Karpas-422 (cell line): ENCODE data around the gene SEC24C. TPM values are rescaled to one million over a fixed set of nuclear protein-coding genes. Genes with fewer than 3 reads are reported as not detected.

Experiments
- DNase-seq: peaks from one replicate; pipeline ENCODE4 v3.0.0-alpha.2; 2015
- H2AFZ ChIP-seq: fragments of 200-600 bp; sonication (generic); 2 replicates; pipeline ENCODE4 v1.6.1; 2014; ENCODE audit warnings: antibody characterized with exemption, low read length, mixed read lengths
- H3K27ac ChIP-seq: fragments of 200-600 bp; sonication (generic); 2 replicates; pipeline ENCODE4 v1.5.1; 2014; ENCODE audit warnings: mild to moderate bottlenecking, low read length, moderate library complexity
- H3K27me3 ChIP-seq: fragments of 200-600 bp; sonication (generic); 2 replicates; pipeline ENCODE4 v1.6.1; 2014; ENCODE audit warnings: low read length, mixed read lengths
- H3K36me3 ChIP-seq: fragments of 200-600 bp; sonication (generic); 2 replicates; pipeline ENCODE4 v1.6.1; 2014; ENCODE audit warnings: low read length, mixed read lengths; ENCODE audit not compliant: insufficient read depth
- H3K4me1 ChIP-seq: fragments of 200-600 bp; sonication (generic); 2 replicates; pipeline ENCODE4 v1.6.1; 2014; ENCODE audit warnings: mild to moderate bottlenecking, low read length, mixed read lengths
- H3K4me2 ChIP-seq: fragments of 200-600 bp; sonication (generic); 2 replicates; pipeline ENCODE4 v1.6.1; 2014; ENCODE audit warnings: low read length, low read depth, mild to moderate bottlenecking; ENCODE audit not compliant: poor library complexity, severe bottlenecking
- H3K4me3 ChIP-seq: fragments of 200-600 bp; sonication (generic); 2 replicates; pipeline ENCODE4 v1.5.1; 2014; ENCODE audit warnings: mild to moderate bottlenecking, antibody characterized with exemption, low read length, mixed read lengths
- H3K79me2 ChIP-seq: fragments of 200-600 bp; sonication (generic); 2 replicates; pipeline ENCODE4 v1.6.1; 2014; ENCODE audit warnings: mild to moderate bottlenecking, low read length, mixed read lengths
- H3K9ac ChIP-seq: fragments of 200-600 bp; sonication (generic); 2 replicates; pipeline ENCODE4 v1.6.0; 2014; ENCODE audit warnings: low read length
- H3K9me2 ChIP-seq: fragments of 200-600 bp; sonication (generic), shearing (Covaris generic); replicated peaks from 2 replicates; pipeline ENCODE4 v1.6.0; 2014; ENCODE audit warnings: mild to moderate bottlenecking, low read length, moderate library complexity; ENCODE audit not compliant: insufficient read depth
- H3K9me3 ChIP-seq: fragments of 300-700, 200-600 bp; sonication (generic); 2 replicates; pipeline ENCODE4 v1.6.1; 2014; ENCODE audit warnings: low read length, mixed read lengths
- H4K20me1 ChIP-seq: fragments of 200-600 bp; sonication (generic); 2 replicates; pipeline ENCODE4 v1.6.1; 2014; ENCODE audit warnings: mild to moderate bottlenecking, antibody characterized with exemption, low read length, low read depth; ENCODE audit not compliant: insufficient read depth
- total RNA-seq: library from RNA; depleted of rRNA; stranded (reverse); fragments of >200 nt; shearing (Covaris generic); gene quantifications from 2 replicates; pipeline ENCODE4 v1.2.3, GENCODE V29; 2014; ENCODE audit warnings: low replicate concordance

Gene SEC24C
- total RNA-seq, 1 experiment from 2014 or later: 84.6 TPM

DNA sequence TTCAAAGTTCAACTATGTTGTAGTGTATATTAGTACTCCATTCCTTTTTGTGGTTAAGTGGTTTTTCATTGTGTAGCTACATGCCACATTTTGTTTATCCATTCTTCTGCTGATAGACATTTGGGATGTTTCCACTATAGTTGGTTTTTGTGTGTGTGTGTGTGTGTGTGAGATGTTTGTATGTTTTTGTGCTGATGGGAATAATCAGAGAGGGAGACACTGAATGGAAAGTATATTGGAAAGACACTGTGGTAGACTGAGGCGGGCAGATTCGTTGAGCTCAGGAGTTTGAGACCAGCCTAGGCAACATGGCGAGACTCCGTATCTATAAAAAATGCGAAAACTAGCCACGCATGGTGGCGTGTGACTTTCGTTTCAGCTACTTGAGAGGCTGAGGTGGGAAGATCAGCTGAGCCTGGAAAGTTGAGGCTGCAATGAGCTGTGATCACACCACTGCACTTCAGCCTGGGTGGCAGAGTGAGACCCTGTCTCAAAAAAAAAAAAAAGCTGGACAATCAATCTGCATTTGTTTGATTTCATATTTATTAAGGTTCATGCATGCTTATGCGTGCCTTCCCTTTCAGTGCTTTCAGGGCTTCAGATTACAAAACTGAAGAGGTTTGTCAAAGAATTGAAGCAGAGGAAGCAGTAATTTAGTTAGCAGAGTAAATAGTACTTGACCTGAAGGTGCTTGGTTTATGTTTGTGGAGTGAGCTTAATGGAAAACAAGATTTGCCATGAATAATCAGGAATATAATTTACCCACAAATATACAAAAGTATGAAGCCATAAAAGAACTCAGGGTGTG lies 14.7 kb downstream of the SEC24C start:
- no peaks in the 10 kb centered on the region for H3K27me3 ChIP-seq
- H3K27ac ChIP-seq: no peak overlapping the region
- no peak overlapping the region for H2AFZ ChIP-seq
- peaks cover 3% of the 10 kb centered on the region; the same call in 1 of the 2 replicates for H4K20me1 ChIP-seq
- H3K79me2 ChIP-seq: peaks cover 25% of the 10 kb centered on the region
- no peak overlapping the region for H3K4me2 ChIP-seq
- H3K9ac ChIP-seq: no peak overlapping the region
- DNase-seq: no peak
- H3K4me1 ChIP-seq: peaks cover 13% of the 10 kb centered on the region
- peaks cover 31% of the 10 kb centered on the region for H3K36me3 ChIP-seq
- no peaks in the 10 kb centered on the region for H3K9me2 ChIP-seq
- H3K9me3 ChIP-seq: no peaks in the 10 kb centered on the region
- H3K4me3 ChIP-seq: no peak overlapping the region

GRCh38 chr10:73759512-73760115 lies 15.4 kb downstream of the SEC24C start:
- H3K9me2 ChIP-seq: no peaks in the 10 kb centered on the region
- H3K4me1 ChIP-seq: peaks cover 13% of the 10 kb centered on the region
- H3K27me3 ChIP-seq: no peaks in the 10 kb centered on the region
- DNase-seq: no peak
- peaks cover 3% of the 10 kb centered on the region; the same call in 1 of the 2 replicates for H4K20me1 ChIP-seq
- no peak overlapping the region for H3K9ac ChIP-seq
- H3K79me2 ChIP-seq: peaks cover 25% of the 10 kb centered on the region
- no peaks in the 10 kb centered on the region for H3K9me3 ChIP-seq
- no peak overlapping the region for H3K4me2 ChIP-seq
- H2AFZ ChIP-seq: no peak overlapping the region
- H3K36me3 ChIP-seq: peaks cover 32% of the 10 kb centered on the region
- no peak overlapping the region for H3K27ac ChIP-seq
- H3K4me3 ChIP-seq: no peak overlapping the region

DNA sequence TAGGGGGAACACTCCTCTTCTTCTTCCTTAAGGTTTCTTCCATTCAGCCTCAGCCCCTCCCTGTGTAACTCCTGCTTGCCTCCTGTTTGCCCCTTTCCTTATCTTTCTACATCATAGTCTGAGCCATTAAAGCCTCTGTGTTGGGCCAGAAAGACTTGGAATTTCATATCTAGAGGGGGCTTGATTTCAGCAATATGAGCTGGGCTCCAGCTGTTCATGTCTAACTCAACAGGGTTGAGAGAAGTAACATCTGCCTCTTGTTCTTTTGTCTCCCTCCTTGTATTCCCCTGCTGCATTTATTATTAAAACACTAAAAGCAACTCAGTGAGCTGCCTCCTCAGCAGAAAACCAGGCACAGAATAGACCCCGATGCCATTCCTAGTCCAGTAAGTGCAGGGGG lies 17.6 kb downstream of the SEC24C start:
- DNase-seq: no peak
- H2AFZ ChIP-seq: no peak overlapping the region
- H3K9me3 ChIP-seq: no peaks in the 10 kb centered on the region
- no peaks in the 10 kb centered on the region for H3K9me2 ChIP-seq
- H4K20me1 ChIP-seq: peaks cover 3% of the 10 kb centered on the region; the same call in 1 of the 2 replicates
- no peak overlapping the region for H3K27ac ChIP-seq
- no peak overlapping the region for H3K9ac ChIP-seq
- no peak overlapping the region for H3K4me3 ChIP-seq
- H3K4me1 ChIP-seq: peaks cover 13% of the 10 kb centered on the region
- peaks cover 19% of the 10 kb centered on the region for H3K79me2 ChIP-seq
- H3K4me2 ChIP-seq: no peak overlapping the region
- no peaks in the 10 kb centered on the region for H3K27me3 ChIP-seq
- H3K36me3 ChIP-seq: peaks cover 38% of the 10 kb centered on the region

DNA sequence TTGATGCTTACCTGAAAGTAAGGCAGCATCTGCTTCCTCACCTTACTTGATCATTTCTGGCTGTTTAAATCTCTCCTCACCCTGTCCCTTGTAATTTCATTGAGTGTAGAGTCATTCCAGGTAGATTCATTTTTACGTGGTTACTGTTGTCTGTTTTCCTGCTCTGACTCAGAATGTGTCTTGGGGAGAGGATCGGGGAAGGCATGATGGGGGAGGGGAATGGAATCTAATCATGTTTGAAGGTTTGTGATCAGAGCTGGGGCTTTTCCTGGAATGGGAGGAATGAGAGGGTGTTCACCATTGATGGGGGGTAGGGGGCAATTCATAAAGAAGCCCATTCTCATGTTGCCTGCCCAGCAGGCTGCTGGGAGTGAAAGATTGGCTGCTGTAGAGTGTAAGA lies 18.7 kb downstream of the SEC24C start:
- peaks cover 13% of the 10 kb centered on the region for H3K4me1 ChIP-seq
- H3K9ac ChIP-seq: no peak overlapping the region

DNA sequence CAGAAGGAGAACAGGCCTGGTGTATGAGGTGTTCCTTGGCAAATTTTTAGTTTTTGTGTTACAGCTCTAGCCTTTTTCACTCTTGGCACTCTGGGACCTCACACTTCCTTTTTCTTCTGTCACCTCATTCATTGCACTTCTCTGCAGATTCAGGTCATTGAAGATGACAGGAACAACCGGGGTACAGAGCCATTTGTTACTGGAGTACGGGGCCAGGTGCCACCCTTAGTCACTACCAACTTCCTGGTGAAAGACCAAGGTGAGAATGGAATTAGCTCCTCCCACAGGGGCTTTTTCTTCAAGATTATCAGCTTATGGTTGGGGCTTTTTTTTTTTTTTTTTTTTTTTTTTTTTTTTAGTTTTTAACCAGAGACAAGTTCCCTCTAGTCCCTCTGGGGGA lies 19.2 kb downstream of the SEC24C start:
- Histone ChIP-seq H2AFZ (no peak overlapping the region), H3K4me3 (no peak overlapping the region), H3K4me1 (peaks cover 16% of the 10 kb centered on the region), H3K27ac (no peak overlapping the region), H3K9me2 (no peaks in the 10 kb centered on the region), H3K27me3 (no peaks in the 10 kb centered on the region), H3K9ac (no peak overlapping the region), H3K36me3 (peaks cover 38% of the 10 kb centered on the region), H4K20me1 (peaks cover 3% of the 10 kb centered on the region; the same call in 1 of the 2 replicates), H3K9me3 (no peaks in the 10 kb centered on the region), H3K79me2 (peaks cover 14% of the 10 kb centered on the region; the same call in 1 of the 2 replicates), H3K4me2 (no peak overlapping the region)
- DNase-seq: no peak

More for the DNA sequence above, 18.7 kb downstream of the SEC24C start:
- DNase-seq: no peak
- H4K20me1 ChIP-seq: peaks cover 3% of the 10 kb centered on the region; the same call in 1 of the 2 replicates
- no peak overlapping the region for H3K27ac ChIP-seq
- no peaks in the 10 kb centered on the region for H3K27me3 ChIP-seq
- H3K79me2 ChIP-seq: peaks cover 14% of the 10 kb centered on the region; the same call in 1 of the 2 replicates
- no peak overlapping the region for H3K4me3 ChIP-seq
- no peaks in the 10 kb centered on the region for H3K9me3 ChIP-seq
- H3K9me2 ChIP-seq: no peaks in the 10 kb centered on the region
- peaks cover 38% of the 10 kb centered on the region for H3K36me3 ChIP-seq
- no peak overlapping the region for H2AFZ ChIP-seq
- no peak overlapping the region for H3K4me2 ChIP-seq

DNA sequence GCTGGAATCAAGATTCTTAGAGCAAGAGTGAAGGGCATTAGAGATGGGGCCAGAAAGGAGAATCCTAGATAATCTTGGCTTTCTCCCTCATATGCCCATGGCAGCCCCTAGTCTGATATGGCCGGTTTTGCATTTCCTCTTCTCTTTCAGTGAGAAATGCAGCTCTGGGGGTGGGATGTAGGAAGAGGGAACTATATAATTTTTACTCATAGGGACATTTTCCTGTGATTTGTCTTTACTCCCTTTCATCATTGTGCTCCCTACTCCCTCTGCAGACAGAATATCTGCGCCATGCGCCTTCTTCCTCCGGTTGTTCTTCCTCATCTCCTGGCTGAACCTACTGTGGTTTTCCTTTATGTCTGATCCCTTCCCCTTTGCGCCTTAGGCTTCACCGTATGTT lies 20.9 kb downstream of the SEC24C start:
- Histone ChIP-seq H3K9ac (no peak overlapping the region), H4K20me1 (no peaks in the 10 kb centered on the region), H3K27ac (no peak overlapping the region), H3K4me1 (peaks cover 22% of the 10 kb centered on the region), H3K79me2 (peaks cover 8% of the 10 kb centered on the region; the same call in 1 of the 2 replicates), H3K4me3 (no peak overlapping the region), H2AFZ (no peak overlapping the region), H3K27me3 (no peaks in the 10 kb centered on the region), H3K9me2 (no peaks in the 10 kb centered on the region), H3K4me2 (no peak overlapping the region), H3K36me3 (peaks cover 37% of the 10 kb centered on the region), H3K9me3 (no peaks in the 10 kb centered on the region)
- no peak for DNase-seq

- peak; percentile 81 for DNase-seq
- peaks cover 24% of the 10 kb centered on the region; the same call in 1 of the 2 replicates for H3K36me3 ChIP-seq
- peaks cover 16% of the 10 kb centered on the region for H3K79me2 ChIP-seq
- H3K4me3 ChIP-seq: peak overlapping the region; percentile 24; the same call in 1 of the 2 replicates
- peaks cover 33% of the 10 kb centered on the region for H3K4me1 ChIP-seq
- no peak overlapping the region for H2AFZ ChIP-seq
- H3K27ac ChIP-seq: peak overlapping the region; percentile 59
- H3K9ac ChIP-seq: peak overlapping the region; percentile 42
- H3K27me3 ChIP-seq: no peaks in the 10 kb centered on the region
- no peaks in the 10 kb centered on the region for H3K9me2 ChIP-seq
- H3K9me3 ChIP-seq: no peaks in the 10 kb centered on the region
- no peaks in the 10 kb centered on the region for H4K20me1 ChIP-seq
- H3K4me2 ChIP-seq: peak overlapping the region; percentile 46
Measured at GRCh38 chr10:73768881-73769280, 24.7 kb downstream of the SEC24C start.

DNA sequence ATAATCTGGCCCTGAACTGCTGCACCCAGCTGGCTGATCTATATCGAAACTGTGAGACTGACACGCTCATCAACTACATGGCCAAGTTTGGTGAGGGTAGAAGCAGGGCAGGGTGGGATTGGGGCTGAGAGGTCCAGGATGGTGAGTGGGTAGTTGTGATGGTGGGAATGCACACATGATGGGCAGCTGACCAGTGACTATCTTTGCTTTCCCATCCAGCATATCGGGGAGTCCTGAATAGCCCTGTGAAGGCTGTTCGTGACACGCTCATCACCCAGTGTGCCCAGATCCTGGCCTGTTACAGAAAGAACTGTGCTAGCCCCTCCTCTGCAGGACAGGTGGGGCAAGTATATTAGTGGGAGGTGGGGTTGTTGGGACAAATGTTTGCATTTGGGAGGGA lies 25.2 kb downstream of the SEC24C start:
- H3K27me3 ChIP-seq: no peaks in the 10 kb centered on the region
- peaks cover 22% of the 10 kb centered on the region for H3K79me2 ChIP-seq
- peak overlapping the region; percentile 59 for H3K27ac ChIP-seq
- H3K4me3 ChIP-seq: peak overlapping the region; percentile 24; the same call in 1 of the 2 replicates
- H3K4me1 ChIP-seq: peaks cover 37% of the 10 kb centered on the region
- H3K36me3 ChIP-seq: peaks cover 27% of the 10 kb centered on the region; the same call in 1 of the 2 replicates
- peak overlapping the region; percentile 46 for H3K4me2 ChIP-seq
- H3K9me3 ChIP-seq: no peaks in the 10 kb centered on the region
- peak overlapping the region; percentile 42 for H3K9ac ChIP-seq
- no peaks in the 10 kb centered on the region for H4K20me1 ChIP-seq
- H2AFZ ChIP-seq: no peak overlapping the region
- no peak for DNase-seq
- H3K9me2 ChIP-seq: no peaks in the 10 kb centered on the region
